ENCODE results near the gene RALA.
"Not testable (repeated sequence)": the region's sequence is repeated elsewhere in the genome, so short reads cannot be mapped to it uniquely, and the experiment has no call there.

The RALA gene

DNA sequence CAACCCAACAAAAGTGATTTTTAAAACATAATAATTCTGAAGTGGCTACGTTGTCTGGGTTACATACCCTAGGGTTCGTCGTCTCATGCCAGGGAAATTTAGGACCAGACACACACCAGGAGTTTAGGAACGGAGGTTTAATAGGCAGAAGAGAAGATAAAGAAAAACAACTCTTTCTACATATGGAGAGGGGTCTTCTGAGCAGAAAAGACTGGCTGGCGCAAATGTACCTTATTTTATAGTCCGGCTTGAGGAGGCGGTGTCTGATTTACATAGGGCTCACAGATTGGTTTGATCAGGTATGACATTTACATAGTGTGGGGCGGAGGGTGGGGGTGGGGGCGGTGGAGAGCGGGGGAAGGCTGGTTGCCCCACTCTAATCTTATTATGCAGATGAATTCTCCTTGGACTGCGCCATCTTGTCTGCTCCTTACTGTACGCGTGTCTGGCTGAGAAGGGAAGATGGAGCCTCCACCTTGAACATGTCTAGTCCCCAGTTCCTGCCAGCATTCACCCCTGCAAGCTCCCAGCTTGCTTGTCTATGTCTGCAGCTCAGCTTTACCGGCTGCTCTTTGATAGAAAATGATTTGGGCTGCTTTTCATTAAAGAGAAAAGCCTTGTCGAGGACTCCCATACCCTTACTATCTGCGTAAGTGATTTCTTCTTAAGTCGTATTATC, 98.7 kb downstream of the RALA start:
- in situ Hi-C loops (cut with MboI; ENCODE audit: low sequenced_read_pairs), result no loop called here

DNA sequence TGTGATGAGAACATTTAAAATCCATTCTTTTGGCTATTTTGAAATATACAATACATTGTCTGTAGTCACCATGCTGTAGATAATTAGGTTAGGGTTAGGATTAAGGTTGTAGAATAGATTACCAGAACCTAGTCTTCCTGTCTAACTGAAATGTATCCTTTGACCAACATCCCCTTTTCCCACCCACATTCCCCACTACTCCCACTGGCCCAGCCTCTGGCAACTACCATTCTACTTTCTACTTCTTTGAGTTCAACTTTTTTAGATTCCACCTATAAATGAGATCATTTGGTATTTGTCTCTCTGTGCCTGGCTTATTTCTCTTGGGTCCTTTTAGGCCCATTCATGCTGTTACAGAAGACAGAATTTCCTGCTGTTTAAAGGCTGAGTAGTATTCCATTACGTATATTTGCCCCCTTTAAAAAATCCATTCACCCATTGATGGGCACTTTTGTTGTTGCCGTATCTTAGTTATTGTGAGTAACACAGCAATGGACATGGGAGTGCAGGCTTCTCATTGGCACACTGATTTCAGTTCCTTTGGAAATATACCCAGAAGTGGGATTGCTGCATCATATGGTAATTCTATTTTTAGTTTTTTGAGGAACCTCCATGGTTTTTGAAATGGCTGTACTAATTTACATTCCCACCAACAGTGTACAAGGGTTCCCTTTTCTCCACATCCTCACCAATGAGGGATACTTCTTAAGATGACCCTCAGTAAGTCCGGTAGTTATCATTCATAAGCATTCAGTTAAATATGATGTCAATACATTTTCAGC, 104.0 kb downstream of the RALA start:
- in situ Hi-C loops (cut with MboI; ENCODE audit: low sequenced_read_pairs), result no loop called here

DNA sequence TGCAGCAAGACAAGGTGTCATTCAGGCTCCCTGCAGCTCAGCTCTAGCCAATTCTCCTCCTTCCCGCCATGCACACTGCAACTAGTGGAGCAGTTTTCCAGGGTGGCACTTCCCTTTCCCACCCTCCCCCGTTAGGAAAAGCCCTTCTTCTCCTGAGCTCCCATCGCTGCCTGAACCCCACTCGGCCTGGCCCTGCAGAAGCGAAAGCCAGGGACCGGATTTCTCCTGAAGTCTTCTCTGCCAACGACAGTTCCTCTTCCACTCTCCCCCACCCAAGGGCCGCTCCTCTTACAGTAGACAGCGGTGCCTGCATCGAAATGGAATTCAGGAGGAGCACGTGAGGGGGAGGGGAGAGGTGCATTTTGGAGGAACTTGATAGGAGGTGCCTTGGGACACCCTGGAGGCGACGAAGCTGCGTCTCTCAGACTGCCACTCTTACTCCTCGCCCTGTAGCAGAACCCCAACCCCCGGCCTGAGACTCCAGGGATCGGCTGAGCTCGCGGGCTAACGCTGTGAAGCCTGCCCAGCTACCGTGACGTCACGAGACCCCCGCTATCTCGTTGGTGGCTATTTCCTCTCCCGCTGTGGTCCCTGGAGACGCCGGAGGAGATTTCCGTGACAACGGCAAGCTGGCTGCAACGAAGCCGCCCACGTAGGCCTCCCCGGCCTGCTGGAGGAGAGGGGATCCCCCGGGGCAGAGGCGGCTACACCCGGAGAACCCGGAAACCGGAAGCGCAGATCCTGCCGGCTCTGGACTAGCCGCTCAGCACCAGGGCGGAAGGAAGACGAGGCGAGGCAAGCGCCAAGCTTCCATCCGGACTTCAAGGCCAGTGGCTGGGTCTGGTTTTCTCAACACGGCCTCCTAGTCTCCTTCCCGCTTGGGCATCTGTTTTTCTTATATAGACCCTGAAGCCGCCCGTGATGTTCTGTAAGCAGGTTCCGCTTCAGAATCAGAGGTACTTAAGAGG, 109.7 kb downstream of the RALA start:
- in situ Hi-C loops (cut with MboI; ENCODE audit: low sequenced_read_pairs), result no loop called here

DNA sequence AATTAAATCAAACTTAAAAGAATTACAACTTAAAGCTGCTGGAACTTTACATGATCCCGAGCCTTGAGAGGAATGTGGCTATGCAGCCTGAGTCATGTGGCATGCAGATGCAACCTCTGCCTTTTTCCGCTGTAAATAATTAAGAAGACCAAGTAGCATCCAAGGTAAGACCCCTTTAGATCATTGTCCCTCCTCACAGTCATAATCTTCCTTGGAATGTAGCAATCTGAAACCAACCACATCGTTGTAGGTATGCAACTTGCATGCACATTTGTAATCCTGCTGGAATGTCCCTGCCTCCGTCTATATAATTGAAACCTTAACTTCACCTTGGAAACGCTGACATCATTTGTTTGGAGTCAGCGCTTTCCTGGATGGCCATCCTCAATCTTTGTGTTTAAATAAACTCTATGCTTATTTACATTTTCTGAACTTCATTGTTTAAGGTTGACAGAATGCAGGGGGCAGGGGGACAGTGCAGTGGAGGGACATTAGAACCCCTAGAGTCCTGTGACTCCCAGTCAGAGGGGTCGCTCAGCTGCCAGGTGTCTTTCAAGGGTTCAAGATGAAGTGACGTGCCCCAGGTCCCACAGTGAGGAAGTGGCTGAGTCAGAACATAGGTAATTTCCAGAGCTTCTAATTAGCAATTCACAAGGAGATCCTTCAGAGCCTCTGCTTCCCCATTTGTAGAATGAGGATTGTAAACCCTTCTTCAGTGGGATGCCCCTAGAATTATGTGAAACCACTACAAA, 110.7 kb downstream of the RALA start:
- in situ Hi-C loops (cut with MboI; ENCODE audit: low sequenced_read_pairs), result no loop called here

DNA sequence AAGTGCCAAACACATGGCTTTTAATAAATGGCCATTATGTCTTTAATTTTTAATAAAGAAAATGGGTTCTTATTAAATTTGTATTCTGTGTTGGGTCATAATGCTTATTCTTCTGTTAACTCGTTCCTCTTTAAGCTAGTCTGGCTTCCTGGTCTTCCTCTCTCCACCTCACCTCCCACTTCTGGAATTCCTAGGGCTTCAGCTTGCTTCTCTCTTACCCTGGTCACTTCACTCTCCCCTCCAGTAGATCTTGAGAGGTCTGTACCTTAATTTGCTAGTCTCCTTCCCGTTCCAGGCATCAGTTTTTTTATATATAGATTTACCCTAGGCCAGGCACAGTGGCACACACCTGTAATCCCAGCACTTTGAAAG, 111.2 kb downstream of the RALA start:
- in situ Hi-C loops (cut with MboI; ENCODE audit: low sequenced_read_pairs), result no loop called here

DNA sequence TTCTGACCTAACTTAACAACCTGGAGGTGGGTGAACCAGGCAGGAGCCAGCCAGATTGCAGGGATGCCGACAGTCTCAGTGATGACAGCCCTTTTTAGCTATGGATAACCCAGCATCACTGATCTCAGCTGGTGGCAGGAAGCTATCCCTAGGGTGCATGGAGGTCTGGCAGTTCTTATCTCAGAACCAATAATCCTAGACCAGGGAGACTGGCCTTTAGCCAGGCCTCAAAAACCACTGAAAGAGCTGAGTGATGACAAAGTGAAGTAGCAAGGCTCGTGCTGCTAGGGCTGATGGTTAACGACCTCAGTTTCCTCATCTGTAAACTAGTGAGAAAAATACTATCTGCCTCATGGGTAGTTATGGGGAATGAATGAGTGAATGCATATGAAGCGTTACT, 112.5 kb downstream of the RALA start:
- in situ Hi-C loops (cut with MboI; ENCODE audit: low sequenced_read_pairs), result no loop called here

DNA sequence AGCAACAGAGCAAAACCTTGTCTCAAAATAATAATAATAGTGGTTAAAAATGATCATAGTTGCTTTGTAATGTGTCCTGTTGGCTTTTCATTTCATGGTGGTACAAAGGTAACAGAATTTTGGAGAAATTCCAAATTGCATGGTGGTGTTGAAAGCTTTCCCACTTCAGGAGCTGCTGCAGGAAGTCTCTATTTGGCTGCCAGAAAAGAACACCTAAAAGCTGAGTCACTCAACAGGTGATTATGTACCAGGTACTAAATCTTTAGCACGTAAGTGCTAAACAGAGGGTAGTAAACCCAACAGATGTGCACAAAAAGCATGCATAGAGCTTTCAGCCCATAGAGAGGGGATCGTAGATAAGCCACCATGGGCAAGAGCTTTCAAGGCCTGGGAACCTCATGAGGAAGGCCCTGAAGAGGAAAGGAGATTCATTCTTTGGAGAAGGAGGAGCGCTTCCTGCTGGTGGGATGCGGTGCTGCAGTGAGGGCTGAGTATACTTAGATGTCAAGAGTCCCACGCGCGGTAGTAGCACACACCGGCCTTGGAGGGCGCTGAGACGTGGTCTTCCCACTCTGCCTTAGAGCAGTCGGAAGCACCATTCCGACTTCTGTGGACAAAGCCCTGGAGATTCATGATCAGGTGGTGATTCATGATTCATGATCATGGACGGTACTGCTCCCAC, 118.7 kb downstream of the RALA start:
- in situ Hi-C loops (cut with MboI; ENCODE audit: low sequenced_read_pairs), result no loop called here

DNA sequence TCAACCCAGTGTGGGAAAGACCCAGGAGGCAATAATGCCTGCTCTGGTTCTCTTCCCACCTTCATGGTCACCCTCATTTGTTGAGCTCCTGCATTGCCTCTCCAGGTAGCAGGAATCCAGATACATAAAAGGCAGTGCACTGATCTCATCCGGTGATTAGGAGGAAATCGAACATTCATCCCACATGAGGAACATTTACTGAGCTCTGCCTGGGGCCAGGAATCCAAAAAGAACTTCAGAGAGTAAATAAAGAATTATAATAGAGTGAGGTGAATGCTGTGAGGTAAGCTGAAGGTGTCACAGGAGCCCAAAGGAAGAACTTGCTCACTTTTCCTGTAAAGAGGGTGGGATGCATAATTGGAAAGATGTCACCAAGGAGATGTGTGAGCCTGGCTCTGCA, 121.2 kb downstream of the RALA start:
- in situ Hi-C loops (cut with MboI; ENCODE audit: low sequenced_read_pairs), result no loop called here

DNA sequence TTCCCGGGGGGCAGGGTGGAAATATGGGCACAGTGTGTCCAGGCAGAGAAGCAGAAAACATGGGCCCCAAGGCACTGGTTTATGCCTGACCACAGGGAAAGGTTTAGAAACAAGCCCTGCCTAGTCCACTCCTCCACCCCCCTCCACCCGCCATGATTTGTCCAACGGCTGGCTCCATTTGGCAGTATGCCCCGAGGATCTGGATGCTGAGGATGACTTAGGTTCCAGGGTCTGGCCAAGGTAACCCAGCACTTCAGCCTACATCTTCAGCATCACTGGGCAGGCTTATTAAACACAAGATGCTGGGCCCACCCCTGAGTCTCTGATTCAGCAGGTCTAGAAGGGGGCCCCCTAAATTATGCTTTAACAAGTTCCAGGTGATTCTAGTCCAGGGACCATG, 121.9 kb downstream of the RALA start:
- in situ Hi-C loops (cut with MboI; ENCODE audit: low sequenced_read_pairs), result no loop called here

DNA sequence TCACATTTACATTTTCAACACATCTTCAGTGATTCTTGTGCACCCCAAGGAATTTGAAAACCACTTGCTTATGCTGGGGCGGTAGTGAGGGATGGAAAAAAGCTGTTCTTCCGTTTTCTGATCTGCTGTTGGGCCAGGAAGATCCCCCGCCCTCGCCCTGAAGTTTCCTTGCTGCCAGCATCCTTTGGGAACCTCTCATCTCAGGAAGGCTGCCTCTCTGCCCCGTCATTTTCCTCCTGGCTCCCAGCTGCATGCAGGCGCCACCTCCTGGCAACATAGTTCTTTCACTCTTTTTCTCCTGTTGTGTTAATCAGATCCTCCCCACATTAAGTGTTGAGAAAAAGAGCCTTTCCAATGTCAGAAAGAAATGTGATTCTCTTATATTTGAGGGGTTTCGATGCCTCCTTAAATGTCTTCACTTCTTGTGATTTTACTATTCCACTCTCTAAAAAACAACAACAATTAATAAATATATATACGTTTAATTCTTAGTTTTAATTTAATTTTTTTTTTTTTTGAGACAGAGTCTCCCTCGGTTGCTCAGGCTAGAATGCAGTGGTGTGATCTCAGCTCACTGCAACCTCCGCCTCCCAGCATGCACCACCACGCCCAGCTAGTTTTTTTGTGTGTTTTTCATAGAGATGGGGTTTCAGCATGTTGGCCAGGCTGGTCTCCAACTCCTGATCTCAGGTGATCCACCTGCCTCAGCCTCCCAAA, 122.9 kb downstream of the RALA start:
- in situ Hi-C loops (cut with MboI; ENCODE audit: low sequenced_read_pairs), result no loop called here

DNA sequence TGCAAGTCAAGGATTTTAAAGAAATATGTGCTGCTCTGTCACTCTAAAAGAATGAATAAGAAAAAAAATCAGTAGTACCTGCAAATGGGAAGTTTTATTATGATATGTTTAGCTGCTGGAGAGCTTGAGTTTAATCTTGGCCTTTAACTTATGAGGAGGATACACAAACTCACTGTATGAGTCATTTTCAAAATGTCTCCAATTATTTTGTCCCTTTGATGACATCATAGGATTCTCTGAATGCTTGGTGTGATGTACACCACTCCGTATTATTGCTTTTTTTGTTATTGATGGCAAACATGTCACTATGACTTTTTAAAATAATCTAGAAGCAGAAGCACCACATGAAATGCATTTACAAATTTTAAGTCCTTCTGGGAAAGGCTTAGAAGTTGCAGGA, 125.8 kb downstream of the RALA start:
- in situ Hi-C loops (cut with MboI; ENCODE audit: low sequenced_read_pairs), result no loop called here

DNA sequence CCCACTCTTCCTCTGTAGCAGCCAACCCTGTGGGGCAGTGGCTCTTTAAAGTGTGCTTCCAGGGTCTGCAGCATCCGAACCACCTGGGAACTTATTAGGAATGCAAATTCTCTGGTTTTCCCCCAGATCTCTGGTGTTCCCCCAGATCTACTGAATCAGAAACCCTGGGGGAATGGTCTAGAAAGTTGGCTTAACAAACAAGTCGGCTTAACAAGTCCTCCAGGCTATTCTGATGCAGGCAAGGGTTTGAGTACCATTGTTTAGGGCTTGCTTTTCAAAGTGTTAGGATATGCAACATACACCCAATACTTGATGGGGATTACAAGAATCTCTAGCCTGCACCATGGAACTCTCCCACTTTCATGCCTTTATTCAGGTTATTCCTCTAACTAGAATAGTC, 126.3 kb downstream of the RALA start:
- in situ Hi-C loops (cut with MboI; ENCODE audit: low sequenced_read_pairs), result no loop called here

DNA sequence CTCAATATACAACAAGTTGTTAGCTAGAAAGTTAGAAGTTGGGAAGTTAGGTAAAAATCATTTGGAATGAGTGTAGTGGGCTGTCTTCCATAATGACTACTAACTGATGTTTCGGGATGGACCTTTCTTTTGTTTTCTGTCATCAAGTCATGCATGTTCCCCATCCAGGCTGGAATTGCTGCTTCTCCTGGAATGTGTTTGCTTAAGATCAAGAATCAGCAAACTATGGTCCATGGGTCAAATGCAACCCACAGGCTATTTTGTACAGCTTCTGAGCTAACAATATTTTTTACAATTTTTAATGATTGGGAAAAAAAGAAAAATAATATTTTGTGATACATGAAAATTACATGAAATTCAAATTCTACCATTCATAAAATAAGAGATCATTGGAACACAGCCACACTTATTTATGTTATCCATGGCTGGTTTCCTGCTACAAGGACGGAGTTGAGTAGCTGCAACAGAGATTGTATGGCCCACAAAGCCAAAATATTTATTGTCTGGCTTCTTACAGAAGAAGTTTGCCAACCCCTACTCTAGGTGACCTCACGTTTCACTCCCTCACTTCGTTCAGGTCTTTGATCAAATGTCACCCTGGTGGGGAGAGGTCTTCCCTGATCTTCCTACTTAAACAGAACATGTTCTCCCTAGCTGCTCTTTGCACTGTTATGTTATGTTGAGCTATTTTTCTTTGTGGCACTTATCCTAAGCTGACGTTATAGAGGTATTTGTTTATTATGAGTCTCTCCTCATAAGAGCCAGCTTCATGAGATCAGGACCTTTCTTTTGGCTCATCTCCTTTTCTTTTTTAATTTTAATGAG, 127.1 kb downstream of the RALA start:
- in situ Hi-C loops (cut with MboI; ENCODE audit: low sequenced_read_pairs), result no loop called here

DNA sequence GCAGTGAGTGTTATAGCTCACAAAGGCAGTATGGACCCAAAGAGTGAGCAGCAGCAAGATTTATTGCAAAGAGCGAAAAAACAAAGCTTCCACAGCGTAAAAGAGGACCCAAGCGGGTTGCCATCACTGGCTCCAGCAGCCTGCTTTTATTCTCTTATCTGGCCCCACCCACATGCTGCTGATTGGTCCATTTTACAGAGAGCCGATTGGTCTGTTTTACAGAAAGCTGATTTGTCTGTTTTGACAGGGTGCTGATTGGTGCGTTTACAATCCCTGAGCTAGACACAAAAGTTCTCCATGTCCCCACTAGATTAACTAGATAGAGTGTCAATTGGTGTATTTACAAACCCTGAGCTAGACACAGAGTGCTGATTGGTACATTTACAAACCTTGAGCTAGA, 129.9 kb downstream of the RALA start:
- in situ Hi-C loops (cut with MboI; ENCODE audit: low sequenced_read_pairs), result not testable (repeated sequence)

DNA sequence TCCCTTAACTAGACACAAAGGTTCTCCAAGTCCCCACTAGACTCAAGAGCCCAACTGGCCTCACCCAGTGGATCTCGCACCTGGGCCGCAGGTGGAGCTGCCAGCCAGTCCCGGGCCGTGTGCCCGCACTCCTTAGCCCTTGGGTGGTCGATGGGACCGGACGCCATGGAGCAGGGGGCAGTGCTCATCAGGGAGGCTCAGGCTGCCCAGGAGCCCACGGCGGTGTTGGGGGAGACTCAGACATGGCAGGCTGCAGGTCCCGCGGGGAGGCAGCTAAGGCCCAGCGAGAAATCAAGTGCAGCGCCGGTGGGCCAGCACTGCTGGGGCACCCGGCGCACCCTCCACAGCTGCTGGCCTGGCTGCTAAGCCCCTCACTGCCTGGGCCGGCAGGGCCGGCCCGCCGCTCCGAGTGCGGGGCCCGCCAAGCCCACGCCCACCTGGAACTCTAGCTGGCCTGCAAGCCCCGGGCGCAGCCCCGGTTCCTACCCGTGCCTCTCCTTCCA, 130.5 kb downstream of the RALA start:
- in situ Hi-C loops (cut with MboI; ENCODE audit: low sequenced_read_pairs), result no loop called here

DNA sequence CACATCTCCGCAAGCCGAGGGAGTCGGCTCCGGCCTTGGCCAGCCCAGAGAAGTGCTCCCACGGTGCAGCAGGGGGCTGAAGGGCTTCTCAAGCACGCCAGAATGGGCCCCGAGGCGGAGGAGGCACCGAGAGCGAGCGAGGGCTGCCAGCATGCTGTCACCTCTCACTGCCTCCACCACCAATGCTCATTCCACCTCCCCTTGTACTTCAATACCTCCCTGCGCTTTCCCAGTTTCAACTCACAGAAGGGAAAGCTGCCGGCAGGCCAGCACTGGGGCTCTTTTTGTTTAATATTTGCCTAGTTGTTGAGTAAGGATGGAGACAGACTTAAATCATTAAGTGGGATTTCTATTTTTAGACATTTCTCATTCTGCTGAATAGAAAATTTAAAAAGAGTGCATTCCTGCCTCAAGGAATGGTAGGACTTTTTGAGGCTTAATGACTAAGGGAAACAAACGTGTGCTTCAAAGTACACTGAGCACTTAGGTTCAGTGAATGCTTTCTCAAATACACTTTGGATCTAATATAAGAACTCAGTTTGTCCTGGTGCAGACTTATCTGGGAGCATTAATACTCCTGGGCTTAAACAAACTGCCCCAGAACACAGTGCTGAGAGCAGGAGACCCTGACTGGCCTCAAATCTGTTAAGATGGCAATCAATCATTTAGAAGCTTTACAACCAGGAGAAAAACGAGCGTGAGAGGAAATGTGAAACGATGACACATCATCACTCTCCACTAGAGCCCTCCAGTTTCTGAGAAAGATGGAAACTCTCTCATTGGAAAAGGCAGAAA, 131.2 kb downstream of the RALA start:
- in situ Hi-C loops (cut with MboI; ENCODE audit: low sequenced_read_pairs), result no loop called here

DNA sequence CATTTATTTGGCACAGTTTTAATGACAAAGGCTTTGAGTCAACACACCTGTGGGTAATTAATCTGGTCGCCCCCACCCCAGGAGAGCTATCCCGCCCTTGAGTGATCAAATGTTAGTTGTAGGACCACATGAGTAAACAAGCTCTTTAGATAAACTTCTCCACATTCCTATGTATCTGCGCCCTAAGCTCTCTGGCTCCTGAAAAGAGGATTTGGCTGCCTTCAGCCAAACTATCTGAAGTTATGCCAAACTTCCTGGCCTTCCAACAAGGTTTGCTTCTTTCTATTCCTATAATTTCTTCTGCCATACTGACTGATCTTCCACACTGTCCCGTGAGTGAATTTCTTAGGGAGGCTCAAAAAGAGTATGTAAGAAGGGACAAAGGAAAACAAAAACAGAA, 134.2 kb downstream of the RALA start:
- in situ Hi-C loops (cut with MboI; ENCODE audit: low sequenced_read_pairs), result no loop called here

Data from hTERT RPE-1 (cell line).